Ovary (tissue), 9 donors: Measurements from ENCODE around the gene TP73. TPM values are rescaled to one million over a fixed set of nuclear protein-coding genes. Genes with fewer than 3 reads are reported as not detected.

Experiments
- DNase-seq, 5 donors: peaks; one replicate each; pipeline ENCODE4 v3.0.0-alpha.2; 2019 to 2020
- H3K27ac ChIP-seq, 2 donors: fragments of 200-600 bp; one replicate each; pipeline versions ENCODE4 v1.5.1 to v1.8.0; 2019 to 2022
- H3K27me3 ChIP-seq: fragments of 200-600 bp; one replicate; pipeline ENCODE4 v1.8.0; 2022
- H3K36me3 ChIP-seq: fragments of 200-600 bp; sonication (generic); one replicate; pipeline ENCODE4 v1.5.1; 2019
- H3K4me1 ChIP-seq: one replicate; pipeline ENCODE4 v1.8.1; 2013; ENCODE audit warnings: mild to moderate bottlenecking, moderate library complexity; ENCODE audit not compliant: insufficient read depth
- H3K4me3 ChIP-seq: fragments of 200-600 bp; sonication (generic); one replicate; pipeline ENCODE4 v1.5.1; 2017
- H3K9me3 ChIP-seq, 2 donors: fragments of 200-600 bp in 1 of 2; sonication (generic) in 1 of 2; one replicate each; pipeline versions ENCODE4 v1.5.1 to v1.8.1; 2013 to 2019; ENCODE audit warnings: mild to moderate bottlenecking in 1 of 2, moderate library complexity in 1 of 2
- EP300 ChIP-seq: sonication (generic); formaldehyde crosslinking; IDR thresholded peaks from one replicate; pipeline ENCODE4 v1.6.1; 2017; ENCODE audit warnings: antibody characterized with exemption
- POLR2A ChIP-seq: fragments of 450-650 bp; IDR thresholded peaks from one replicate; pipeline ENCODE4 v1.6.1; 2017; ENCODE audit warnings: antibody characterized with exemption, mild to moderate bottlenecking, moderate library complexity
- WGBS, 3 donors: extraction: QIAGEN DNeasy Blood & Tissue Kit in 1 of 3; methylation state at CpG; one replicate each; pipeline versions ENCODE4 v1.1.5 to v1.1.7; 2013 to 2017; 5-methylcytosine and 5-hydroxymethylcytosine counted together
- intact Hi-C, 4 donors: fragments of 100-400 bp; cut with DNase I; formaldehyde crosslinking; loops; one replicate each; pipeline versions ENCODE4 v1.11.0 to v1.15.1; 2022 to 2023
- polyA plus RNA-seq, 2 donors: library from polyadenylated mRNA; stranded (reverse); fragments of 200-250 nt in 1 of 2; fragments of 350-450 nt in 1 of 2; fragmentation: Illumina TruSeq in 1 of 2; extraction: RNeasy Lipid Tissue Mini Kit (QIAGEN cat#74804) in 1 of 2; gene quantifications; one replicate each; pipeline ENCODE4 v1.2.3, GENCODE V29; 2013 to 2014
- total RNA-seq, 7 donors: library from RNA; depleted of rRNA in 2 of 7; stranded (reverse); fragments of >200 nt in 2 of 7; fragmentation: NEBNext Ultra II Directional in 3 of 7; extraction: Animal tissue kit (Norgen Biotek cat#: 25700) in 3 of 7; gene quantifications; one replicate each; pipeline versions ENCODE4 v1.1.0 to v1.2.4, GENCODE V29; 2016 to 2023
- TF ChIP-seq, protein P1 (sequence below), 3 donors: fragments of 450-650 bp in 2 of 3; fragments of 200-600 bp in 1 of 3; IDR thresholded peaks; one replicate each; pipeline versions ENCODE4 v1.5.1 to v1.8.0; 2016 to 2022; ENCODE audit warnings: antibody characterized with exemption in 3 of 3, mild to moderate bottlenecking in 1 of 3
- donor health status: DM: no; HTN: no; CAD: no; lungs with moderate emphysema.
- donor health status: DM: no; HTN: no; CAD: no.
- donor health status: Bipolar disorder and iron deficiency.
- donor health status: DM: yes; HTN: yes; CAD: no.
- donor health status: DM: no; HTN: no; CAD: no.
- donor health status: DM: yes; HTN: yes; CAD: no.

TP73 gene
- total and polyA plus RNA-seq, 9 donors: 0.03 to 7.5 (median 0.42) TPM

DNA sequence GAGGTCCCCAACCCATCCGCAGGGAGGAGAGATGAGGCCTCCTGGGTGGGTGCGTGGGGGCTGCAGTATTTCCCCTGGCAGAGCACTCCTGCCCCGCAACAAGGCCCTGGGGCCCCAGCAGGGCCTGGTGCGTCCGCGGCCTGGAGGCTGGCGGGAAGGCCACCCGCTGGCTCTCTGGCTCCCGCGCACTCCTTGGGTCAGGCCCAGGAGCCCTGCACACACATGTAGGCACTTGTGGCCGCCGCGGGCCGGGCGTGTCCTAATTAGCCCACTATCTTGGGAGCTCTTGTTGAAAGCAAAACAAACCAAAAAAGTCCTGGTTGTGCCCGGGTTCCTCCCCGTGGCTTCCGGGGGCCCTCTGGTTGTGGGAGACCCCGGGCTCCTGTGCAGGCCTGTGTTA, 50.2 kb downstream of the TP73 start:
- no peak overlapping the region for H3K27ac ChIP-seq
- no peak overlapping the region for H3K4me3 ChIP-seq
- 40 to 56% (median 55%) methylated on average over 19 of the region's 19 CpGs for WGBS, 3 donors
- no peaks in the 10 kb centered on the region for H3K4me1 ChIP-seq
- TF ChIP-seq EP300: no peak
- TF ChIP-seq, protein P1, sequence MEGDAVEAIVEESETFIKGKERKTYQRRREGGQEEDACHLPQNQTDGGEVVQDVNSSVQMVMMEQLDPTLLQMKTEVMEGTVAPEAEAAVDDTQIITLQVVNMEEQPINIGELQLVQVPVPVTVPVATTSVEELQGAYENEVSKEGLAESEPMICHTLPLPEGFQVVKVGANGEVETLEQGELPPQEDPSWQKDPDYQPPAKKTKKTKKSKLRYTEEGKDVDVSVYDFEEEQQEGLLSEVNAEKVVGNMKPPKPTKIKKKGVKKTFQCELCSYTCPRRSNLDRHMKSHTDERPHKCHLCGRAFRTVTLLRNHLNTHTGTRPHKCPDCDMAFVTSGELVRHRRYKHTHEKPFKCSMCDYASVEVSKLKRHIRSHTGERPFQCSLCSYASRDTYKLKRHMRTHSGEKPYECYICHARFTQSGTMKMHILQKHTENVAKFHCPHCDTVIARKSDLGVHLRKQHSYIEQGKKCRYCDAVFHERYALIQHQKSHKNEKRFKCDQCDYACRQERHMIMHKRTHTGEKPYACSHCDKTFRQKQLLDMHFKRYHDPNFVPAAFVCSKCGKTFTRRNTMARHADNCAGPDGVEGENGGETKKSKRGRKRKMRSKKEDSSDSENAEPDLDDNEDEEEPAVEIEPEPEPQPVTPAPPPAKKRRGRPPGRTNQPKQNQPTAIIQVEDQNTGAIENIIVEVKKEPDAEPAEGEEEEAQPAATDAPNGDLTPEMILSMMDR (IDR thresholded peaks at IDR 0.05): no peak
- no peak for TF ChIP-seq POLR2A
- no peak for DNase-seq
- intact Hi-C loops: no loop called here
- H3K27me3 ChIP-seq: no peaks in the 10 kb centered on the region
- H3K9me3 ChIP-seq: no peaks in the 10 kb centered on the region
- no peaks in the 10 kb centered on the region for H3K36me3 ChIP-seq

DNA sequence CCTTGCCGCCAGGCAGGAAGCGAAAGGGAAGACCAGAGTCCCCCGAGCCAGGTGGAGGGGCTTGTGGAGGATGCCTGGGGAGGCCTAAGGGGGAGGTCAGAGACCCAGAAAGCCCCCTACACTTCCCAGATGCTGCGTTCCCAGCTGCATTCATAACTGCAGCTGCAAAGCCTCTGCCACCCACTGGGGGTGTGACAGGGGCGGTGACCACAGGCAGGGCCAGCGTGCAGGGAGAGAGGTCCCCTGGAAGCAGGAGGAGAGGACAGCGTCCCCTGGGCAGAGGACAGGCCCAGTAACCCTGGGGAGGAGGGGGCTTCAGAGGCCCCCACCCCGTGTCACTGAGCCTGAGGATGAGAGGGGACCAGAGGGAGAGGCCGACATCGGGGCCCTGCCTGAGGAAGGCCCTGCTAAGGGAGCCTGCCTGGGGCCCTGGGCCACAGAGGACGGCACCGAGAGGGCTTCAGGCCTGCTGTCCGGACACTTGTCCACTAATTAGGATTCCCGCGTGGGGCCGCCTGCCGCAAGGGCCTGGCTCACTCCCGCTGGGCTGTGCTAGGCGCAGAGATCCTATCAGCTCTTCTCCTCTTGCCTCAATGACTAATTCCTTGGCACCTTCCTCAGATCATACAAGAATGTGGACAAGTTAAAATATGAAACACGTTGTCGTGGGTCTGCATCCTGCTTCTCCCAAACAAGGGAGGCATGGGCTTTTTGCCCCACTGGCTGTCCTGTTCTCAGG, 50.8 kb downstream of the TP73 start:
- Histone ChIP-seq H3K36me3 (no peaks in the 10 kb centered on the region), H3K9me3 (no peaks in the 10 kb centered on the region), H3K4me1 (no peaks in the 10 kb centered on the region), H3K27me3 (no peaks in the 10 kb centered on the region), H3K27ac (no peak overlapping the region), H3K4me3 (no peak overlapping the region)
- WGBS, 3 donors: 51 to 53% (median 51%) methylated on average over 19 to 21 of the region's 21 CpGs
- intact Hi-C loops: no loop called here
- TF ChIP-seq, protein P1 (IDR thresholded peaks at IDR 0.05): no peak
- TF ChIP-seq EP300 (no peak), POLR2A (no peak)
- DNase-seq: no peak

DNA sequence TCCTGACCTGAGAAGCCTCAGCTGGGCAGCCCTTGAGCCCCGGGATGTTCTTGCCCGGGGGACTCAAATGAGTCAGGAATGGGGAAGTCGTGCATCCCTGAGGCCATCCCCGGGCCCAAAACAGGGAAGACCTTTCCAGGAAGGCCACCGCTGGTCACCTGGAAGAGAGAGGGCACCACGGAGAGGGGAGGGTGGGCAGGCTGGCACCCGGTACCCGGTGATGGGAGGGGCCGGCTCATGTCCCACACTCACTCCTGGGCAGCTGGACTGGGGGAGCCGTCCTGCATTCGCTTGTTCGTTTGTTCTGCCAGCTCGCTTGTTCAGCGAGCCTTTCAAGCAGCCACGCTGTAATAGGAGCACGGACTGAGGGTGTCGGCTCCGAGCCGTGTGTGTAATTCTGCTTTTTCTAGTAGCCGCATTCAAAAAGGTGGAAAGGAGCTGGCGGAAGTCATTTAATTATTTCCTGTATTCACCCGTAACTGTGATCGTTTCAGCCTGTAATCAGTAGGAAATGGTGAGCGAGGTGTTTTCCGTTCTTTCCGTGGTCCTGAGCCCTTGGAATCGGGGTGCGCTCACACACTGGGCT, 51.6 kb downstream of the TP73 start:
- Histone ChIP-seq H3K27ac (no peak overlapping the region), H3K4me1 (no peaks in the 10 kb centered on the region), H3K27me3 (no peaks in the 10 kb centered on the region), H3K9me3 (no peaks in the 10 kb centered on the region), H3K36me3 (no peaks in the 10 kb centered on the region), H3K4me3 (no peak overlapping the region)
- TF ChIP-seq, protein P1 (IDR thresholded peaks at IDR 0.05): no peak
- no peak for TF ChIP-seq EP300
- no peak for TF ChIP-seq POLR2A
- WGBS, 3 donors: 70 to 80% (median 72%) methylated on average over 28 of the region's 28 CpGs
- DNase-seq: no peak
- intact Hi-C loops: no loop called here

DNA sequence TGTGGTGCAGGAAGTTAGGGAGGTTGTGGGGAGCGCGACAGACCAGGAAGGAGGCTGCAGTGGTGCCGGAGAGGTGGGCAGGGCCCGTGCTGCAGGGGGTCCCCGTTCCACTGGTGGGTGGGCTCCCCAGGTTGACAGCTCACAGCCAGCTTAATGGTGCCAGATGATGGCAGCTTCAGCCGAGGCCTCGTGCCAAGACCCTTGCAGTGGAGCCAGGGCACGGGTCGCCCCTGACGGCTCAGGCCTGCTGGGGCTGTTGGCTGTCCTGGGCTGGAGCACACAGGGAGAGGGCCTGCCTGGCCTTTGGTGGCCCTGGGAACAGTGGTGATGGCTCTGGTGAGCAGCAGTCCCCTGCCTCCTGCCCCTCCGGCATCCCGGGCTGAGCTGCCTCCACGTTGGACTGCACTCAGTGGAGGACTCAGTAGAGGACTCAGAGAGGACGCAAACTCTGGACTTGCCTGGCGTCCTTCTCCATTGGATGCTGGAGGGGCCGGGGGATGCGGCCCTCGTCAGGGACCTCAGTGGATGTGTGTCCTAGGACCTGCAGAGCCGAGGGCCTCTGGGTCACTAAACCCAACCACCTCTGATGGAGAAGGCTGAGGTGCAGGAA, 53.1 kb downstream of the TP73 start:
- no peaks in the 10 kb centered on the region for H3K9me3 ChIP-seq
- no peak overlapping the region for H3K27ac ChIP-seq
- no peaks in the 10 kb centered on the region for H3K4me1 ChIP-seq
- no peaks in the 10 kb centered on the region for H3K27me3 ChIP-seq
- no peak overlapping the region for H3K4me3 ChIP-seq
- DNase-seq: no peak
- intact Hi-C loops: no loop called here
- TF ChIP-seq, protein P1 (IDR thresholded peaks at IDR 0.05): no peak
- TF ChIP-seq POLR2A (no peak), EP300 (no peak)
- no peaks in the 10 kb centered on the region for H3K36me3 ChIP-seq
- WGBS, 3 donors: 72 to 81% (median 77%) methylated on average over 17 to 19 of the region's 19 CpGs
